ENCODE measurements around the gene PHF13.
A peak's percentile ranks its signal among the peaks of the same experiment; 100 is the strongest.

PHF13 gene

DNA sequence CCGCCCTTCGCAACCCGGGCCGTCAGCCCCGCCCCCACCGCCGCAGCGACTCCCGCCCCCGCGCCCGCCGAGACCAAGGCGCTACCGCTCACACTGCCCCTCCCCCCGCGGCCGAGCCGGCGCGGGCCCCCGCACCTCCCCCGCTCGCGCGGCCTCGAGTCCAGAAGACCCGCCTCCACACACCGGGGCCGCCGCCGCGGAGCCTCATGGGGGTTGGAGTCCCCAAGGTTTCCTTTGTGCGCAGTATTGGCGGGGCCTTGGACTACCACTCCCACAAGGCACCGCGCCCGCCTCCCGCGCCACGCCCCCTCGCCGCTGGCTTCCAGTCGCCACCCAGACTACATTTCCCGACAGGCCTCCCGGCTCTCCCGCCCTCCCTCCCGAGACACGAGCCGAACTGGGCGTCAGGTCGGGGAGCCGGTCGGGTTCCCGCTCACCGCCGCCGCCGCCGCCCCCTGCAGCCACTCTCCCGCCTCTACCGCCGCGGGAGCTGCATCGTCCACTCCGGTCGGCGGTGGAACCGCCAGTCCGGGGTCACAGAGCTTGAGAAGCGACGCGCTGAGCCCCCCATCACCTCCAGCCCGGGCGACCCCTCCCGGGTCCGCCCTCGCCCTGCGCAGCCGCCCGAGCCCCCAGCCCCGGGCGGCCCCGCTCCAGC is at the start of gene PHF13:
PHF13 (plus strand) TSS at position 371 of the 658 bp plus-strand sequence. CDS start 336 bp downstream, outside the sequence.
- Histone ChIP-seq H3K4me3 (ENCODE audit: low read length) (peak within 1 kb of the TSS; percentile 88), H3K4me1 (ENCODE audit: insufficient read depth, low read length) (no peaks in the 10 kb centered on the region), H3K27ac (ENCODE audit: low read length) (no peak within 1 kb of the TSS), H3K27me3 (ENCODE audit: insufficient read depth, low read length) (peaks cover 16% of the 10 kb centered on the region; the same call in 1 of the 2 replicates), H3K9ac (ENCODE audit: low read depth, low read length) (peak within 1 kb of the TSS; percentile 77; the same call in 1 of the 2 replicates), H3K36me3 (ENCODE audit: insufficient read depth, low read depth, low read length) (peaks cover 20% of the 10 kb centered on the region), H3K9me3 (ENCODE audit: insufficient read depth, low read depth, low read length) (no peaks in the 10 kb centered on the region)

DNA sequence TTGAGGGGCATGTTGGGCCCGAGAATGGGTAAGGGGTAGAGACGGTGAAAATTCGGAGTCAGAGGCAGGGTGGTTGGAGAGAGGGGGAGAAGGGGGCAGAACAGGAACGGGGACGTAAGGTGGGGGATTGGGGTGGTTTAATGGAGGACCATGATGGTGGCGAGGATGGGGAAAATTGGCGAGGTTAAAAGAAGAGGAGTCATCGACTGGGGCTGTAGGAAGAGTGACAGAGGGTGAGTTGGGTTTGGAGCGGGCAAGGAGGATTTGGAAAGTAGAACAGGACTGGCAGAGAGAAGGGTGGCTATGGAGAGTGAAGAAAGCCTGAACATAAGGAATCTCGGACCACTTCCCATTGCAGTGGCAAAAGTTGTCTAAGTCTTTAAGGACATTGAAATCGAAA is 44.5 kb upstream of the PHF13 start:
- Histone ChIP-seq H3K9me3 (ENCODE audit: insufficient read depth, low read depth, low read length) (no peaks in the 10 kb centered on the region), H3K27me3 (ENCODE audit: insufficient read depth, low read length) (peaks cover 38% of the 10 kb centered on the region), H3K36me3 (ENCODE audit: insufficient read depth, low read depth, low read length) (no peaks in the 10 kb centered on the region), H3K9ac (ENCODE audit: low read depth, low read length) (no peak overlapping the region), H3K4me1 (ENCODE audit: insufficient read depth, low read length) (no peaks in the 10 kb centered on the region), H3K4me3 (ENCODE audit: low read length) (no peak overlapping the region), H3K27ac (ENCODE audit: low read length) (no peak overlapping the region)

DNA sequence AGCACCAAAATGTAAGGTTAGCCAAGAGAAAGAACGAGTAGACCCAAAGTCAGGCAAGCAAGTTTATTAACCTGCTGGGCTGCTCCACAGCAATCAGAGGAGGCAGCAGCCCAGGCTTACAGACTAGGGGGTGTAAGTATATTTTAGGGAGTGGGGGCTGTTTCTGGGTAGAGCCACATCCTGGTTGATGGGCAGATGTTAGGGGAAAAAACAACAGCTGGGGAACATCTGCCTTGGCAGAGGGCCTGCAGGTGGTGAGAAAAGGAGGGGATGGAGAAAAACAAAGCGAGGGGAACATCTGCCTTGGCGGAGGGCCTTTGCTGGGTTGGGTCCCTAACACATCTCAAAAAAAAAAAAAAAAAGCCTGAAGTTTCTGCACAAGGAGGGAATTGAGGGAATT is 43.4 kb upstream of the PHF13 start:
- H3K27me3 ChIP-seq (ENCODE audit: insufficient read depth, low read length), result peaks cover 28% of the 10 kb centered on the region
- H3K4me3 ChIP-seq (ENCODE audit: low read length), result no peak overlapping the region
- H3K27ac ChIP-seq (ENCODE audit: low read length), result no peak overlapping the region
- no peak overlapping the region for H3K9ac ChIP-seq (ENCODE audit: low read depth, low read length)
- no peaks in the 10 kb centered on the region for H3K9me3 ChIP-seq (ENCODE audit: insufficient read depth, low read depth, low read length)
- no peaks in the 10 kb centered on the region for H3K36me3 ChIP-seq (ENCODE audit: insufficient read depth, low read depth, low read length)
- no peaks in the 10 kb centered on the region for H3K4me1 ChIP-seq (ENCODE audit: insufficient read depth, low read length)

DNA sequence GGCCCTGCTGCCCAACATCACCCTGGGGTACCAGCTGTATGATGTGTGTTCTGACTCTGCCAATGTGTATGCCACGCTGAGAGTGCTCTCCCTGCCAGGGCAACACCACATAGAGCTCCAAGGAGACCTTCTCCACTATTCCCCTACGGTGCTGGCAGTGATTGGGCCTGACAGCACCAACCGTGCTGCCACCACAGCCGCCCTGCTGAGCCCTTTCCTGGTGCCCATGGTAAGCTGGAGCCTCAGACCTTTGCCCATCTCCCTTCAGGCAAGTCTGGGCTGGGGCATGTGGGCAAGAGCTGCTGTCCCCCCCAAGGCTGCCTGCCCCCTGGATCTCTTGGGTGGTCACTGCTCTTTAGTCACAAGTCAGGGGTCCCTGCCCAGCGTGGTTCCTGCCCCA is 42.5 kb upstream of the PHF13 start:
- Histone ChIP-seq H3K27ac (ENCODE audit: low read length) (no peak overlapping the region), H3K9me3 (ENCODE audit: insufficient read depth, low read depth, low read length) (no peaks in the 10 kb centered on the region), H3K36me3 (ENCODE audit: insufficient read depth, low read depth, low read length) (no peaks in the 10 kb centered on the region), H3K9ac (ENCODE audit: low read depth, low read length) (no peak overlapping the region), H3K27me3 (ENCODE audit: insufficient read depth, low read length) (peaks cover 19% of the 10 kb centered on the region), H3K4me1 (ENCODE audit: insufficient read depth, low read length) (no peaks in the 10 kb centered on the region), H3K4me3 (ENCODE audit: low read length) (no peak overlapping the region)

DNA sequence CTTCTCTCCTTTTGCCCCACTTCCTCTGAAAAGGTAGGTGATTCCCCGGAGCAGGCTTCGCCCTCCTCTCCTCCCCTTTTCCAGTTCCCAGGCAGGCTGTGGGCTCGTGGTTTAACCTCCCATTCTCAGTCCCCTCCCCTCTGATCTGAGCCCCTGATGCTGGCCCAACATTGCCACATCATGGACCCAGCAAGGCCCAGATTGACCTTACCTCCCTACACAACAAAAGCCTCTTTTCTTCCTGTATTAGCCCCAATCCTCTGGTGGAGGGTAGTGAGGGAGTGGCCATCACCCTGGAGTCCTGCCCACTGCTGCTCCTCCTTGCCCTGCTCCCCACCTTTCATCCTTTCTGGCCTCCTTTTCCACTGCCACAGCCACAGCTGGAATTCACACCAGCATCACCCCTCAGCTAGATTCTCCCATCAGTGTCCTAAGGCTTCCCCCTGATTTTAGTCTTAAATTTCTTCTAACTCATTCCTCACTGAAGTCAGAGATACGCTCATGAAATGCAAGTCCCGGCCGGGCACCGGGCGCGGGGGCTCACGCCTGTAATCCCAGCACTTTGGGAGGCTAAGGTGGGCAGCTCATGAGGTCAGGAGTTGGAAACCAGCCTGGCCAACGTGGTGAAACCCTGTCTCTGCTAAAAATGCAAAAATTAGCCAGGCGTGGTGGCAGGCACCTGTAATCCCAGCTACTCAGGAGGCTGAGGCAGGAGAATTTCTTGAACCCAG is 40.7 kb upstream of the PHF13 start:
- Histone ChIP-seq H3K9ac (ENCODE audit: low read depth, low read length) (no peak overlapping the region), H3K9me3 (ENCODE audit: insufficient read depth, low read depth, low read length) (no peaks in the 10 kb centered on the region), H3K27me3 (ENCODE audit: insufficient read depth, low read length) (peaks cover 15% of the 10 kb centered on the region; the same call in 1 of the 2 replicates)

DNA sequence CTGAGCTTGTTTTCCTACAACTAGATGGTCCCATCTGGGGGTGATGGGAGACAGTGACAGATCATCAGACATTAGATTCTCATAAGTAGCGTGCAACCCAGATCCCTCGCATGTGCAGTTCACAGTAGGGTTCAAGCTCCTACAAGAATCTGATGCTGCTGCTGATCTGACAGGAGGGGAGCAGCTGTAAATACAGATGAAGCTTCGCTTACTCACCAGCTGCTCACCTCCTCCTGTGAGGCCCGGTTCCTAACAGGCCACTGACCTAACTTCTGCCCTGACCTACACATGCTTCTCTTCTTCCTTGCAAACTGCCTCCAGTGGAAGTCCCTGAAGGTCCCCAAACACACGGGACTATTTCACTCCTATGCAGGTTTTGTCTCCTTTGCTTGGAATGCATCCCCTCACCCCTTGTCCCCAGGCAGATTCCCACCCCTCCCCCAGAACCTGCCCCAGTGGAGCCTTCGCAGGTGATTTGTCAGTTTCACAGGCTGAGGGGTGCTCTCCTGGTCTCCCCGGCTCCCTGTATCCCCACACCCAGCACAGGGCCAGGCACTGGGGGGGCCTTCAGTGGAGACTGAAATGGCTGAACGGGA is 39.4 kb upstream of the PHF13 start:
- Histone ChIP-seq H3K27ac (ENCODE audit: low read length) (no peak overlapping the region), H3K9ac (ENCODE audit: low read depth, low read length) (no peak overlapping the region), H3K4me3 (ENCODE audit: low read length) (no peak overlapping the region), H3K9me3 (ENCODE audit: insufficient read depth, low read depth, low read length) (no peaks in the 10 kb centered on the region), H3K27me3 (ENCODE audit: insufficient read depth, low read length) (peaks cover 15% of the 10 kb centered on the region; the same call in 1 of the 2 replicates), H3K4me1 (ENCODE audit: insufficient read depth, low read length) (peaks cover 4% of the 10 kb centered on the region; the same call in 1 of the 2 replicates), H3K36me3 (ENCODE audit: insufficient read depth, low read depth, low read length) (no peaks in the 10 kb centered on the region)

More for the DNA sequence above, 40.7 kb upstream of the PHF13 start:
- Histone ChIP-seq H3K27ac (ENCODE audit: low read length) (no peak overlapping the region), H3K4me1 (ENCODE audit: insufficient read depth, low read length) (no peaks in the 10 kb centered on the region), H3K36me3 (ENCODE audit: insufficient read depth, low read depth, low read length) (no peaks in the 10 kb centered on the region), H3K4me3 (ENCODE audit: low read length) (no peak overlapping the region)

DNA sequence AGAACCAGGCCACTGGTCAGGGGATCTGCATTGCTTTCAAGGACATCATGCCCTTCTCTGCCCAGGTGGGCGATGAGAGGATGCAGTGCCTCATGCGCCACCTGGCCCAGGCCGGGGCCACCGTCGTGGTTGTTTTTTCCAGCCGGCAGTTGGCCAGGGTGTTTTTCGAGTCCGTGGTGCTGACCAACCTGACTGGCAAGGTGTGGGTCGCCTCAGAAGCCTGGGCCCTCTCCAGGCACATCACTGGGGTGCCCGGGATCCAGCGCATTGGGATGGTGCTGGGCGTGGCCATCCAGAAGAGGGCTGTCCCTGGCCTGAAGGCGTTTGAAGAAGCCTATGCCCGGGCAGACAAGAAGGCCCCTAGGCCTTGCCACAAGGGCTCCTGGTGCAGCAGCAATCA is 38.7 kb upstream of the PHF13 start:
- peaks cover 5% of the 10 kb centered on the region; the same call in 1 of the 2 replicates for H3K4me1 ChIP-seq (ENCODE audit: insufficient read depth, low read length)

DNA sequence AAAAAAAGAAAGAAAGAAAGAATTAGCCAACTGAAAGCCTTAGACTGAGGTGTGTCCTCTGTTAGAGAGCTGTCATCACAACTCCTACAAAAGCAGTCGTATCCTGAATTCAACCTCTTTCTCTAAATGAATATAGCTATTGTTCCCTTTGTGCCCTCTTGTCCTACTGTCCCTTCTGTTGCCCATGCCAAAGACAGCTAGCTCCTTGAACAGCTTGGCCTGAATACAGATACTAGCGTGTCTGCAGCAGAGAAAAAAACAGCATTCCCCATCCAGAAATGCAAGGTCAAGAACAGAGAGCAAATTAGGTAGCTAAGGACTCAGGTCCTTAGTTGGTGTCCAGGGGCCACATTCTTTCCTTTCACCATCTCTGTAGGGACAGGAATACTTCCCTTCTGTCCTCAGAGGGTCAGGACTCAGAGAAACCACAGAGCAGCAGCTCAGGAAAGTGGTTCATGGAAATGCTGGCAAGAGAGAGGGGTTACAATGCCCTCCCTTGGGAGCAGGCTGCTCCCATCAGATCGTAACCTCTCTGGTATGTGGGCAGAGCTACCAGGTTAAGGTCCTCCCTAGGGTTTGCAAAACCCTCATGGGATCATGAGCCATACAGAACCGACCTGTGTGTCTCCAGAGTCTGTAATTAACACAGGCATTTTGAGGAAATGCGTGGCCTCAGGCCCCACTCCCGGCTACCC is 35.6 kb upstream of the PHF13 start:
- H3K9ac ChIP-seq (ENCODE audit: low read depth, low read length), result no peak overlapping the region
- H3K27me3 ChIP-seq (ENCODE audit: insufficient read depth, low read length), result no peaks in the 10 kb centered on the region
- H3K27ac ChIP-seq (ENCODE audit: low read length), result no peak overlapping the region
- H3K36me3 ChIP-seq (ENCODE audit: insufficient read depth, low read depth, low read length), result peaks cover 7% of the 10 kb centered on the region
- H3K9me3 ChIP-seq (ENCODE audit: insufficient read depth, low read depth, low read length), result no peaks in the 10 kb centered on the region
- H3K4me3 ChIP-seq (ENCODE audit: low read length), result no peak overlapping the region
- H3K4me1 ChIP-seq (ENCODE audit: insufficient read depth, low read length), result peaks cover 12% of the 10 kb centered on the region; the same call in 1 of the 2 replicates

More for the DNA sequence above, 38.7 kb upstream of the PHF13 start:
- no peaks in the 10 kb centered on the region for H3K36me3 ChIP-seq (ENCODE audit: insufficient read depth, low read depth, low read length)
- H3K4me3 ChIP-seq (ENCODE audit: low read length), result no peak overlapping the region
- no peak overlapping the region for H3K27ac ChIP-seq (ENCODE audit: low read length)
- no peak overlapping the region for H3K9ac ChIP-seq (ENCODE audit: low read depth, low read length)
- no peaks in the 10 kb centered on the region for H3K9me3 ChIP-seq (ENCODE audit: insufficient read depth, low read depth, low read length)
- H3K27me3 ChIP-seq (ENCODE audit: insufficient read depth, low read length), result peaks cover 9% of the 10 kb centered on the region; the same call in 1 of the 2 replicates

DNA sequence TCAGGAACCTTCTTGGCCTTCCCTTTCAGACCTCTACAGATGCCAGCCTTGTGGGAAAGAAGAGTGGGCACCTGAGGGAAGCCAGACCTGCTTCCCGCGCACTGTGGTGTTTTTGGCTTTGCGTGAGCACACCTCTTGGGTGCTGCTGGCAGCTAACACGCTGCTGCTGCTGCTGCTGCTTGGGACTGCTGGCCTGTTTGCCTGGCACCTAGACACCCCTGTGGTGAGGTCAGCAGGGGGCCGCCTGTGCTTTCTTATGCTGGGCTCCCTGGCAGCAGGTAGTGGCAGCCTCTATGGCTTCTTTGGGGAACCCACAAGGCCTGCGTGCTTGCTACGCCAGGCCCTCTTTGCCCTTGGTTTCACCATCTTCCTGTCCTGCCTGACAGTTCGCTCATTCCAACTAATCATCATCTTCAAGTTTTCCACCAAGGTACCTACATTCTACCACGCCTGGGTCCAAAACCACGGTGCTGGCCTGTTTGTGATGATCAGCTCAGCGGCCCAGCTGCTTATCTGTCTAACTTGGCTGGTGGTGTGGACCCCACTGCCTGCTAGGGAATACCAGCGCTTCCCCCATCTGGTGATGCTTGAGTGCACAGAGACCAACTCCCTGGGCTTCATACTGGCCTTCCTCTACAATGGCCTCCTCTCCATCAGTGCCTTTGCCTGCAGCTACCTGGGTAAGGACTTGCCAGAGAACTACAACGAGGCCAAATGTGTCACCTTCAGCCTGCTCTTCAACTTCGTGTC is 34.7 kb upstream of the PHF13 start:
- peaks cover 7% of the 10 kb centered on the region for H3K36me3 ChIP-seq (ENCODE audit: insufficient read depth, low read depth, low read length)
- peak overlapping the region; percentile 1; the same call in 1 of the 2 replicates for H3K9ac ChIP-seq (ENCODE audit: low read depth, low read length)
- H3K4me1 ChIP-seq (ENCODE audit: insufficient read depth, low read length), result peaks cover 12% of the 10 kb centered on the region; the same call in 1 of the 2 replicates
- H3K4me3 ChIP-seq (ENCODE audit: low read length), result peak overlapping the region; percentile 79; the same call in 1 of the 2 replicates
- H3K27me3 ChIP-seq (ENCODE audit: insufficient read depth, low read length), result no peaks in the 10 kb centered on the region
- no peaks in the 10 kb centered on the region for H3K9me3 ChIP-seq (ENCODE audit: insufficient read depth, low read depth, low read length)
- H3K27ac ChIP-seq (ENCODE audit: low read length), result no peak overlapping the region

DNA sequence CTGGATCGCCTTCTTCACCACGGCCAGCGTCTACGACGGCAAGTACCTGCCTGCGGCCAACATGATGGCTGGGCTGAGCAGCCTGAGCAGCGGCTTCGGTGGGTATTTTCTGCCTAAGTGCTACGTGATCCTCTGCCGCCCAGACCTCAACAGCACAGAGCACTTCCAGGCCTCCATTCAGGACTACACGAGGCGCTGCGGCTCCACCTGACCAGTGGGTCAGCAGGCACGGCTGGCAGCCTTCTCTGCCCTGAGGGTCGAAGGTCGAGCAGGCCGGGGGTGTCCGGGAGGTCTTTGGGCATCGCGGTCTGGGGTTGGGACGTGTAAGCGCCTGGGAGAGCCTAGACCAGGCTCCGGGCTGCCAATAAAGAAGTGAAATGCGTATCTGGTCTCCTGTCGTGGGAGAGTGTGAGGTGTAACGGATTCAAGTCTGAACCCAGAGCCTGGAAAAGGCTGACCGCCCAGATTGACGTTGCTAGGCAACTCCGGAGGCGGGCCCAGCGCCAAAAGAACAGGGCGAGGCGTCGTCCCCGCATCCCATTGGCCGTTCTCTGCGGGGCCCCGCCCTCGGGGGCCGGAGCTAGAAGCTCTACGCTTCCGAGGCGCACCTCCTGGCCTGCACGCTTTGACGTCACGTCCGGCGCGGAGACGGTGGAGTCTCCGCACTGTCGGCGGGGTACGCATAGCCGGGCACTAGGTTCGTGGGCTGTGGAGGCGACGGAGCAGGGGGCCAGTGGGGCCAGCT is 34.0 kb upstream of the PHF13 start, which contains the start of gene ZBTB48:
ZBTB48 (plus strand) TSS at position 621 of the 745 bp plus-strand sequence. CDS start 616 bp downstream, outside the sequence.
- Histone ChIP-seq H3K9me3 (ENCODE audit: insufficient read depth, low read depth, low read length) (no peaks in the 10 kb centered on the region), H3K27ac (ENCODE audit: low read length) (no peak within 1 kb of the TSS), H3K36me3 (ENCODE audit: insufficient read depth, low read depth, low read length) (peaks cover 7% of the 10 kb centered on the region), H3K27me3 (ENCODE audit: insufficient read depth, low read length) (no peaks in the 10 kb centered on the region), H3K9ac (ENCODE audit: low read depth, low read length) (peak within 1 kb of the TSS; percentile 81; the same call in 1 of the 2 replicates), H3K4me3 (ENCODE audit: low read length) (peak within 1 kb of the TSS; percentile 79), H3K4me1 (ENCODE audit: insufficient read depth, low read length) (peaks cover 12% of the 10 kb centered on the region; the same call in 1 of the 2 replicates)
